Astrocyte of the cerebellum (primary cell): ENCODE measurements around the gene TRIP12.
A peak's percentile ranks its signal among the peaks of the same experiment; 100 is the strongest.

Experiments used
- DNase-seq: peaks from one replicate; pipeline ENCODE4 v3.0.0-alpha.2; 2011; ENCODE audit warnings: low read depth
- H3K4me3 ChIP-seq: 2 replicates; pipeline ENCODE4 v1.5.1; 2011; ENCODE audit warnings: mild to moderate bottlenecking, low read depth, low read length, moderate library complexity
- in situ Hi-C: cut with HindIII; loops from 2 replicates; pipeline ENCODE4 v1.10.0; 2017; ENCODE audit warnings: low sequenced_read_pairs
- TF ChIP-seq, protein P1 (sequence below): IDR thresholded peaks from 2 replicates; pipeline ENCODE4 v1.5.1; 2012; ENCODE audit warnings: low read length, low read depth, moderate library complexity, mild to moderate bottlenecking; ENCODE audit errors: missing control alignments

The TRIP12 gene

GRCh38 chr2:229780856-229781773 is 140.7 kb downstream of the TRIP12 start:
- H3K4me3 ChIP-seq = no peak overlapping the region
- in situ Hi-C loops = no loop called here
- peak; percentile 29 for DNase-seq
- TF ChIP-seq, protein P1, sequence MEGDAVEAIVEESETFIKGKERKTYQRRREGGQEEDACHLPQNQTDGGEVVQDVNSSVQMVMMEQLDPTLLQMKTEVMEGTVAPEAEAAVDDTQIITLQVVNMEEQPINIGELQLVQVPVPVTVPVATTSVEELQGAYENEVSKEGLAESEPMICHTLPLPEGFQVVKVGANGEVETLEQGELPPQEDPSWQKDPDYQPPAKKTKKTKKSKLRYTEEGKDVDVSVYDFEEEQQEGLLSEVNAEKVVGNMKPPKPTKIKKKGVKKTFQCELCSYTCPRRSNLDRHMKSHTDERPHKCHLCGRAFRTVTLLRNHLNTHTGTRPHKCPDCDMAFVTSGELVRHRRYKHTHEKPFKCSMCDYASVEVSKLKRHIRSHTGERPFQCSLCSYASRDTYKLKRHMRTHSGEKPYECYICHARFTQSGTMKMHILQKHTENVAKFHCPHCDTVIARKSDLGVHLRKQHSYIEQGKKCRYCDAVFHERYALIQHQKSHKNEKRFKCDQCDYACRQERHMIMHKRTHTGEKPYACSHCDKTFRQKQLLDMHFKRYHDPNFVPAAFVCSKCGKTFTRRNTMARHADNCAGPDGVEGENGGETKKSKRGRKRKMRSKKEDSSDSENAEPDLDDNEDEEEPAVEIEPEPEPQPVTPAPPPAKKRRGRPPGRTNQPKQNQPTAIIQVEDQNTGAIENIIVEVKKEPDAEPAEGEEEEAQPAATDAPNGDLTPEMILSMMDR = peak; percentile 82

- no peak overlapping the region for H3K4me3 ChIP-seq
- DNase-seq = no peak
- in situ Hi-C loops = no loop called here
- TF ChIP-seq, protein P1 = no peak
Measured at GRCh38 chr2:229779650-229780049, 142.2 kb downstream of the TRIP12 start.

GRCh38 chr2:229777716-229778115 is 144.1 kb downstream of the TRIP12 start:
- no peak overlapping the region for H3K4me3 ChIP-seq
- TF ChIP-seq, protein P1 = no peak
- no peak for DNase-seq
- in situ Hi-C loops = no loop called here

DNA sequence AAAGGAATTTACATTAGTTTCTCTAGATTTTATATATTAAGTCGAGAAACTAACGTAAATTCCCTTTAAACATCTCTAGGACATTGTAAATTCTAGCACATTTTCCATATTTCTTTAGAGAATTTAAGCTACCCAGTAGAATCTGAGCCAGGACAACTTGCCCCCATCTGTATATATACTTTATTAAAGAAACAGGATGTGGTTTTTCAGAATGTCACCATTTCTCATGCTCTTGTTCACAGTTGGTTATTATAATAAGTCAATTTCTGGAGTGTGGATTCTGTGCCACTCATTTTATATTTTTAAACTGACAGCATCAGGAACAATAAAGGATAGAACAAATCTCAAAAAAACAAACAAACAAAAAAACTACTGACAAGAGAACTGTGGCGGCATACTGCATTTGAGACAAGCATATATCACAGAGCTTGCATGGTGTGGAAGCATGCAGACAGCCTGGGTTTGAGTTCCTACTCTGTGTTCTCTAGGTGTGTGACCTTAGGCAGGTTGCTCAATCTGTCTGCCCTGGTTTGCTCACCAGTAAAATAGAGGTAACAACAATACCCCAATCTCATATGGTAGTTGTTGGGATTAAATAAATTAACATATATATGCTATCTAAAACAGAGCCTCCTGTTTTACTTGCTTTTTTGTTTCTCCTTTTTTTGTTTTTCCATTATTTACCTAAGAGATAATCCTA is 146.0 kb downstream of the TRIP12 start:
- TF ChIP-seq, protein P1 = no peak
- DNase-seq = no peak
- in situ Hi-C loops = no loop called here
- no peak overlapping the region for H3K4me3 ChIP-seq

DNA sequence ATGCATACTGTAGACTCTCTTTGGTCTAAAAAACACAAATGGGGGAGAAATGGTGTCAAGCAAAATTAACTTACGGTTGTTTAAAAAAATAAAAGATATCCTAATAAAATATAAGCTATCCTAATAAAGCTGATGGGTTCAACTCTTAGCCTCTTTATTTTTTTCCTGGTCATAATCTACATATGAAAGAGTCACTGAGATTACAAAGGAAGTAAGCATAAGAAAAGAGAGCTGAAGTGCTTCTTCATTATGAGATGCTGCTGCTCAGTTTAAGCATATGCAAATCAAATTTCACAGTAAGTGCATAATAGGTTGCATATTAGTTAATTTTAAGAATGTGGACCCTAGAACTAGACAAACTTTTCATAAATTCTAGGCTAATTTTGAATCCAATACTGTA is 147.6 kb downstream of the TRIP12 start:
- TF ChIP-seq, protein P1 = no peak
- in situ Hi-C loops = no loop called here
- H3K4me3 ChIP-seq = no peak overlapping the region
- no peak for DNase-seq

GRCh38 chr2:229768235-229768634 is 153.6 kb downstream of the TRIP12 start:
- in situ Hi-C loops = no loop called here

More at GRCh38 chr2:229768235-229768634, 153.6 kb downstream of the TRIP12 start:
- H3K4me3 ChIP-seq = no peak overlapping the region
- TF ChIP-seq, protein P1 = no peak
- no peak for DNase-seq
